ENCODE results near the gene GYG1.

The GYG1 gene

DNA sequence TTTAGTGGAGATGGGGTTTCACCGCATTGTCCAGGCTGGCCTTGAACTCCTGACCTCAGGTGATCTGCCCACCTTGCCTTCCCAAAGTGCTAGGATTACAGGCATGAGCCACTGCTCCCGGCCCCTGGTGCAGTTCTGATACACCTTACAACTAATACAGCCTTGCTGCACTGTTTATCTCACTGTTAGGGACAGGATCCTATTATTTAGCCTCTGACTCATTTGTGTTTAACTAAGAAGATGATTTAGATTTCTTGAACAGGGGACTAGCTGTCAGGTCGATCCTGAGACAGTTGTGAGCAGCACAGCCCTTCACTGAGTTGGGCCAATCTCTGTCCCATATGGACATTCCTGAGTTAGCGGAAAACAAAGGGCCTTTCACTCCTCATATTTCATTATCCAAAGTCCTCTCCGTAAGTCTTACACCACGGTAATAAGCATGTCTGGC lies 19.2 kb downstream of the GYG1 start:
- TF ChIP-seq ZFX (IDR thresholded peaks at IDR 0.05) = no peak
- TF ChIP-seq, protein P1, sequence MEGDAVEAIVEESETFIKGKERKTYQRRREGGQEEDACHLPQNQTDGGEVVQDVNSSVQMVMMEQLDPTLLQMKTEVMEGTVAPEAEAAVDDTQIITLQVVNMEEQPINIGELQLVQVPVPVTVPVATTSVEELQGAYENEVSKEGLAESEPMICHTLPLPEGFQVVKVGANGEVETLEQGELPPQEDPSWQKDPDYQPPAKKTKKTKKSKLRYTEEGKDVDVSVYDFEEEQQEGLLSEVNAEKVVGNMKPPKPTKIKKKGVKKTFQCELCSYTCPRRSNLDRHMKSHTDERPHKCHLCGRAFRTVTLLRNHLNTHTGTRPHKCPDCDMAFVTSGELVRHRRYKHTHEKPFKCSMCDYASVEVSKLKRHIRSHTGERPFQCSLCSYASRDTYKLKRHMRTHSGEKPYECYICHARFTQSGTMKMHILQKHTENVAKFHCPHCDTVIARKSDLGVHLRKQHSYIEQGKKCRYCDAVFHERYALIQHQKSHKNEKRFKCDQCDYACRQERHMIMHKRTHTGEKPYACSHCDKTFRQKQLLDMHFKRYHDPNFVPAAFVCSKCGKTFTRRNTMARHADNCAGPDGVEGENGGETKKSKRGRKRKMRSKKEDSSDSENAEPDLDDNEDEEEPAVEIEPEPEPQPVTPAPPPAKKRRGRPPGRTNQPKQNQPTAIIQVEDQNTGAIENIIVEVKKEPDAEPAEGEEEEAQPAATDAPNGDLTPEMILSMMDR (conservative IDR thresholded peaks at IDR 0.05) = no peak
- no peak overlapping the region for H3K27ac ChIP-seq

DNA sequence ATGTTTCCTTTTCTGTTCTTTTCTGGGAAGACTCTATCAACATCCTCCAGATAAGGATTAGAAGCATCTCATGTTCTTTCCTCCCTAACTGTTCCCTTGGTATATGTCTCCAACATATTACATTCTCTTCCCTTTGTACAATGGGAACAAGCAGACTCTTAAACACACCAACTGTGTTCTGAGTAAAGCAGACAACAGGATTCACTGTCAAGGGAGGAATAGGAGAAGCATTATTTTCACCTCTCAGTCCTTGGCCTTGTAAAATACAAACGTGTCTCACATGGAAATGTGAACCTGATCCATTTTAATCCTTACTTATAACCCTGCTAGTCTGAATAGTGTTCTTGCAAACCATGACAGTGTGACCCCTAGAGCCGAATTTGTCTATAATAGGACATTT lies 19.6 kb downstream of the GYG1 start:
- H3K27ac ChIP-seq = no peak overlapping the region
- TF ChIP-seq, protein P1 (conservative IDR thresholded peaks at IDR 0.05) = no peak
- no peak for TF ChIP-seq ZFX (IDR thresholded peaks at IDR 0.05)

DNA sequence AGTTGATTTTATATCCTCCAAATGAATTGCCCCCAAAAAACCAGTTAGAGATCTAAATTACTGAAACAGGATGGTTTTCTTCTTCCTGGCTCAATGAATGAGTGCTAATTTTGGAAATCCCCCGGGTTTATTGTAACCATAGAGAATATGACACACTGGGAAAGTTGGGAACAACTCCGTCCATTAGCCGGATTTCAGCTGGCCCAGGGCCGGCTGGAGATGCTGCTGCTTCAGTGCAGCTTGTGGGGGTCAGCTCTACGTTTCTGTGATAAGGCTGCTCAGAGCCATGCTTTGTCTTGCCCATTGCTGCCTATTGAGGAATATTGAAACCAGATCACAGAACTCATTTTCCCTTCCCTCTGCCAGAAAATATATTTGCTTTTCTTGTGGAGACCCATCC lies 20.3 kb downstream of the GYG1 start:
- H3K27ac ChIP-seq = no peak overlapping the region
- TF ChIP-seq, protein P1 (conservative IDR thresholded peaks at IDR 0.05) = no peak
- TF ChIP-seq ZFX (IDR thresholded peaks at IDR 0.05) = no peak

DNA sequence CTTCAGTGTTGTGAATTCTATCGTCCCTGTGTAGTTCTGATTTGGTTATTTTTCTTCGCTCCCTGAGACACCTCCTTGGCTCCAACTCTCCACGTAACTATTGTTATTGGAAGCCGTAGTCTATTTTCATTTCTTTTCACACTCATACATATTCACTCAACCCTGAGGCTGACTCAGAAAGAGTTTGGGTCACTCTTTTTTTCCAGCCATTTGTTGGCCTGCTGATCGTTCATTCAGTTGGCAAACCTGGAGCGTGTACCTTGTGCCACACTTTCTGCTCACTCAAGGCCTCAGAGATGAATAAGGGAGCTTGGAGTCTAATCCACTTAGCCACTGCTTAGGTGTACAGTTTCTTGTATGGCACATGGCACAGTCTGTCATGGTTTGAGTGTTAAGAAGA lies 22.4 kb downstream of the GYG1 start:
- no peak overlapping the region for H3K27ac ChIP-seq
- no peak for TF ChIP-seq ZFX (IDR thresholded peaks at IDR 0.05)

DNA sequence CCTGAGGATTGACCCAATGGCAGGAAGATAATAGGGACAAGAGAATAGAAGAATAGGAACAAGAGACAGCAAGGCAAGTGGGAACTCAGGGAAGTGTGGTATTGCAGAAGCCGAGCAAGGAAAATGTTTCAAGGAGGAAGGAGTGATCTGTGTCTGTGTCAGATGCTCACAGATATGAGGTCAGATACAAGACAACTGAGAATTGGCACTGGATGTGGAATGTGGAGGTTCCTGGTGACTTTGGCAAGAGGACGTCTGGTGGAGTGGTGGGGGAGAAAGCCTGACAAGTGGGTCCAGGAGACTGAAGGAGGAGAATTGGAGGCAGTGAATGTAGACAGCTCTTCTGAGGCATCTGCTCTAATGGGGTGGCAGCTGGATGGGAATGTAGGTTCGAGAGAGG lies 24.1 kb downstream of the GYG1 start:
- H3K27ac ChIP-seq = no peak overlapping the region
- TF ChIP-seq, protein P1 (conservative IDR thresholded peaks at IDR 0.05) = no peak
- no peak for TF ChIP-seq ZFX (IDR thresholded peaks at IDR 0.05)

DNA sequence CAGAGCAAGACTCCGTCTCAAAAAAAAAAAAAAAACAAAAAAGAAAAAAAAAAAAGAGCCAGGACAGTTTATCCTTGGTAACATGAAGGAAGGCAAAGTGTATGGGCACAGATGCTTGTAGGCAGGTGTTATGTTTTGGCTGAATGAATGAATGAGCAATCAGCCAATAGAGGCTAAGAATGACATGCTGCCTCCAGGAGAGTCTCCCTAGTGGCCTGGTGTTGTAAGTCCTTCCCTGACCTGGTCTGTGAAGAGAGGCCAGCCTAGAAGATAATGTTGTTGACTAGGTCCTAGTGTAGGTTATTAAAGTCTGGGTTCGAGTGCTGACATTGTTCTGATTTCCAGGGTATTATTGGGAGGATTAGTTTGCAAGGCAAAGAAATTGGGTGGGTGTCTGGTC lies 24.9 kb downstream of the GYG1 start:
- H3K27ac ChIP-seq = no peak overlapping the region

DNA sequence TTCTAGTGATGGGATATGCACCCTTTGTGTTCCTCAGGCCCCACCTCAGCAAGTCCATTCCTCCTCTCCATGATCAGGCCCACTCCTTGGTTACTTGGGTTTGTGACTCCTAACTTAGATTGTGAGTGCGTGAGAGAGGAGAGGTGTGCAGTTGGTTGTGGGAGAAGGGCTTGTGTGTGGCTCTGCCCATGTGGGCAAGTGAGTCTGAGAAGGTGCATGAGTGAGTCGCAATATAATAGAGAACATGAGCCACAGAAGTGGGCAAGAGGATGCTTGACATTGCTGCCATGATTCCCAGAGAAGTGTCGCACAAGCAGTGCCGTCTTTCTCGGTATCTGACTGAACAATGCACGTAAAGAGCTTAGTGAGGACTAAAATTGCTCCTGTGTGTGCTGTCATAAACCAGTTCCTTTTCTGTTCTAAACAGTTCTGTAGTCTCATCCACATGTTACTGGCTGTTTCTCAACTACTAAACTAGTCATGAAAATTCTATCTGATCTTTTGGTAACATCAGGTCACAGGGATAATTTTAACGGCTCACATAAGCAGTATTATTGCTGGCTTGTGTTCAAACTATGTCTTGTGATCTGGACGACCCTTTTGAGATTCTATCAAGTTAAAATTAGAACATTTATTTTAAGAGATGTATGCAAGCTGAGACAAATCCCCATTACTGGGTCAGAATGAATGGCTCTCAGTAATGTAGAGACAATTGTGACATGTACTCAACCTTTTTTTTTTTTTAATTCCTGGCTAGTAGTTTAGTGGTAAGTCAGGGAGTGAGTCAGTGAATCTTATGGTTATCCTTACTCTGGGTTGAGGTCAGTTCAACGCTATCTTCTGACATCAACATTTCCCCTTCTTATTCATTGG lies 25.6 kb downstream of the GYG1 start:
- TF ChIP-seq, protein P1 (conservative IDR thresholded peaks at IDR 0.05) = no peak; the same call in 1 of the 2 replicates
- no peak for TF ChIP-seq ZFX (IDR thresholded peaks at IDR 0.05)
- no peak overlapping the region for H3K27ac ChIP-seq

More for the DNA sequence above, 24.9 kb downstream of the GYG1 start:
- no peak for TF ChIP-seq ZFX (IDR thresholded peaks at IDR 0.05)
- TF ChIP-seq, protein P1 (conservative IDR thresholded peaks at IDR 0.05) = no peak; the same call in 1 of the 2 replicates

Measured in C4-2B (cell line).